ENCODE measurements around the gene GPANK1.
A peak's percentile ranks its signal among the peaks of the same experiment; 100 is the strongest.

The GPANK1 gene

DNA sequence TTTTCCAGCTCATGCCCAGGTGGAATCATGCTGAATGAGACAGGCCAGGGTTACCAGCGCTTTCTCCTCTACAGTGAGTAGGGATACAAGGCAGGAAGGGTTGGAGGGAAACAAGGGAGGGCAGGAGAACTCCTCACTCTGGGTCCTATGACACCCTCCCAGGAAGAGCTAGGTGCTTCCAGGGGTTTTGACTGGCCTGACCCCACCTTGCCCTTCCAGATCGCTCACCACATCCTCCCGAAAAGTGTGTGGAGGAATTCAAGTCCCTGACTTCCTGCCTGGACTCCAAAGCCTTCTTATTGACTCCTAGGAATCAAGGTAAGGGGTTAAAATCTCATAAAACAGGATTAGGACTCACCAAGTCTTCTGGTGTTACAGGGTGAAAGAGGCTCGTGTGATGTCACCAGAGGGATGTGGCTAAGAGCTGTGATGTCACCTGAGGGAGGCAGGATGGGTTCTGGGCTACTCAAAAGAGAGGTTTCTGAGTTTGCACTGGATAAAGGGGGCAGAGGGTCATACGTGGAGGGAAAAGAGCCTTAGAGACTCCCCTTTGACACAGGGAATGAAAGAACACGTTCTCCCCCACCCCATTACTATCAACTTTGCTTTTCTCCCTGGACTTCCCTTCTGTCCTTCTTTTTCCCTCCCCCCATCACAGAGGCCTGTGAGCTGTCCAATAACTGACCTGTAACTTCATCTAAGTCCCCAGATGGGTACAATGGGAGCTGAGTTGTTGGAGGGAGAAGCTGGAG lies 7.2 kb downstream of the GPANK1 start:
- Histone ChIP-seq H3K27me3 (no peaks in the 10 kb centered on the region), H3K4me2 (peak overlapping the region; percentile 100), H3K4me1 (peaks cover 74% of the 10 kb centered on the region), H3K9me3 (no peaks in the 10 kb centered on the region), H4K20me1 (peaks cover 15% of the 10 kb centered on the region; the same call in 1 of the 2 replicates), H3K27ac (no peak overlapping the region), H3K9ac (no peak overlapping the region; the same call in 1 of the 2 replicates), H3K36me3 (peaks cover 45% of the 10 kb centered on the region), H3K4me3 (no peak overlapping the region)
- TF ChIP-seq Cebpa-rat (IDR thresholded peaks at IDR 0.05) = no peak

DNA sequence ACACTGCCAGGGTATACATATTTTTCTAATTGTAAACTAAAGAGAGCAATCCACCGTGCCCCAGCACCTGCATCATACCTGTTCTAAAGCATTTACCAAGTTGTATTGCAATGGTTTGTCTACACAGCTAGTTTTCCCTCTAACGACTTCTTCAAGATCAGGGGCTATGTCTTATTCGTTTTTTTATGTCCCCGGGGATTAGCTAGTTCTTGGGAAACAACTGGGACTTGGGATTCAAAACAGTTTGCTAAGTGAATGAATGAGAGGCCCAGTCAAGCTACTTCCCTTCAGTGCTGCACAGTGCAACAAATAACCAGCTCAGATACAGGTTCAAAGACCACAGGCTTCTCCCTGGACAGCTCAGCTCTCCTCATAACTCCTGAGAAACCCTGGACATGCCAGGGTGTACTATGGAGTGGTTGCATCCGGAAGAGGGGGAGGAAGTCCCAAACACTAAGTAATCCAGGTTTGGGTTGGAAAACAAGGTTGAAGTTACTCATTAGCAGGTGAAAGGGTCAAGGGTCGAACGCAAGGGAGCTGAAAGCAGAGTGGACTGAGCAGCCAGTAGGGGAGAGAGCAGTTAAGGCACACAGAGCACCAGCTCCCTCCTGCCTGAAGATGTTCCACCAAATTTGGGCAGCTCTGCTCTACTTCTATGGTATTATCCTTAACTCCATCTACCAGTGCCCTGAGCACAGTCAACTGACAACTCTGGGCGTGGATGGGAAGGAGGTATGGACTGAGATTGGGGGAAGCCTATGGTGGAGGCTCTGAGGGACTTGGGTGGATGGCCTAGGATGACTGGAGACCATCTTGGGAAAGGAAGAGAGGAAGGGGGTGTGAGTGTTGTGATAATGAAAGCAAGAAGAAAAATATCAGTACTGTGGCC lies 9.2 kb downstream of the GPANK1 start, which contains the start of gene APOM:
Gene APOM (plus strand): TSS at position 546 of the 889 bp plus-strand sequence. CDS start 73 bp downstream, at position 619.
- Histone ChIP-seq H3K9ac (no peak within 1 kb of the TSS), H3K4me1 (peaks cover 66% of the 10 kb centered on the region), H4K20me1 (peaks cover 26% of the 10 kb centered on the region; the same call in 1 of the 2 replicates), H3K9me3 (no peaks in the 10 kb centered on the region), H3K36me3 (peaks cover 41% of the 10 kb centered on the region), H3K27me3 (no peaks in the 10 kb centered on the region), H3K4me3 (no peak within 1 kb of the TSS), H3K4me2 (no peak within 1 kb of the TSS), H3K27ac (no peak within 1 kb of the TSS)
- no peak for TF ChIP-seq Cebpa-rat (IDR thresholded peaks at IDR 0.05)

DNA sequence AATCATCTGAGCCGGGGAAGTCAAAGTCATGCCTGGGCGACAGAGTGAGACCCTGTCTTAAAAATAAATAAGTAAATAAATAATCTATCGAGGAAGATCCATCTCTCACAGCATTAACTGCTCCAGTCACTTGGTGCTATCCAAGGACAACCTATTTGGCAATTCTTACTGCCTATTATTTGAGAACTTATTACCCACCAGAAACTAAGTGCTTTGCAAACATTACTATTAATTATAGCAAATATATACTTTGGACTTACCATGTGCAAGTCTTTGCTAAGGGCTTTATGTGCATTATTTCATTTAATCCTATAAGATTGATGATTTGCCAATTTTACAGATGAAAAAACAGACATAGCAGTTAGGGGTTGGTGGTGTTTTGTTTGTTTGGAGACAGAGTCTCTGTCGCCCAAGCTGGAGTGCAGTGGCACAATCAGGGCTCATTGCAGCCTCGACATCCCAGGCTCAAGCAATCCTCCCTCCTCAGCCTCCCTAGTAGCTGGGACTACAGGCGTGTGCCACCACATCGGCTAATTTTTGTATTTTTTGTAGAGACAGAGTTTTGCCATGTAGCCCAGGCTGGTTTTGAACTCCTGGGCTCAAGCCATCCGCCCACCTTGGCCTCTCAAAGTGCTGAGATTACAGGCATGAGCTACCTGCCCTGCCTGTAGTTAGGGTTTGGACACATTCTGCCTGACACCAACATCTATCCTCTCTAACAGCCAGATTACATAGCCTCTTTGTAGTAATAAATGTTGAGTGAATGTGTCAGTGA lies 10.0 kb downstream of the GPANK1 start:
- H3K4me2 ChIP-seq = no peak overlapping the region
- H3K27me3 ChIP-seq = no peaks in the 10 kb centered on the region
- H4K20me1 ChIP-seq = peaks cover 34% of the 10 kb centered on the region; the same call in 1 of the 2 replicates
- no peak overlapping the region for H3K27ac ChIP-seq
- no peak overlapping the region for H3K9ac ChIP-seq
- TF ChIP-seq Cebpa-rat (IDR thresholded peaks at IDR 0.05) = no peak
- no peak overlapping the region for H3K4me3 ChIP-seq
- H3K9me3 ChIP-seq = no peaks in the 10 kb centered on the region
- H3K36me3 ChIP-seq = peaks cover 50% of the 10 kb centered on the region
- peaks cover 68% of the 10 kb centered on the region for H3K4me1 ChIP-seq

DNA sequence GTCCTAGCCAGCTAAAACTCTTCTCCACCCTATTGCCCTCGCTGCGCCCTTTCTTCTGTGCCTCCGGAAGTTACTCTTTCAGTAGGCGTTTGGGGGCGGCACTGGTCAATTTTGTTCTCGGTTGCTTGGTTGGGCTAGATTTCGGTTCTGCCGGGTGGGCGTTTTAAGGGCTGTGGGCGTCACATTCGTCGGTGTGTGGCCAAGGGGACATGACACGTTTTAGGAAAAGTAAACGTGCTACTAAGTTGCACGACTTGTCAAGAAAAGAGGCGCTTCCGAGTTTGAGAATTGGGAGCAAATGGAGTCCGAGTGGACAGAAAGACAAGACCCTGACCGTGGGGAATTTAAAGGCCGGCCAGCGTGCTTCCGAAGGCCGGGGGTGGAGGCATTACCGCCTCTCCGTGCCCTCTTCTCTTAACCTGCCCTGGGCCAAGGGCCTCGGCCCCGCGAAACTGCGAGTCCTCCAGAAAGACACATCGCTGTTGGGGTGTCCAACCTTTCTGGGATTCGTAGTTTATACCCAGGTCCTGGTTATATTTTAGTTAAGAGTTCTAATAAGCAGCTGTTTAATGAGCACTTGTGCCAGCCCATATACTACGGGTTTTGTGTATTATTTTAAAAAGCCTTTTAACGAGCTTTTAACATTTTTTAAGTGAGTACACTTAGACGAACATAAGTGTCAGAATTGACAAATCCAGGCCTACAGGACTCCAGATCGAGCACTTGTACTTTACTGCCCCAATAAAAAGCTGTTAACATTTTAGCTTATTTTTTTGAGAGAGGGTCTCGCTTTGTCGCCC lies 11.7 kb downstream of the GPANK1 start:
- peak overlapping the region; percentile 93 for H3K9ac ChIP-seq
- no peak for TF ChIP-seq Cebpa-rat (IDR thresholded peaks at IDR 0.05)
- peak overlapping the region; percentile 98 for H3K27ac ChIP-seq
- peaks cover 62% of the 10 kb centered on the region for H3K36me3 ChIP-seq
- peak overlapping the region; percentile 87 for H3K4me2 ChIP-seq
- H4K20me1 ChIP-seq = peaks cover 36% of the 10 kb centered on the region; the same call in 1 of the 2 replicates
- H3K9me3 ChIP-seq = no peaks in the 10 kb centered on the region
- no peaks in the 10 kb centered on the region for H3K27me3 ChIP-seq
- H3K4me3 ChIP-seq = peak overlapping the region; percentile 78
- H3K4me1 ChIP-seq = peaks cover 51% of the 10 kb centered on the region

DNA sequence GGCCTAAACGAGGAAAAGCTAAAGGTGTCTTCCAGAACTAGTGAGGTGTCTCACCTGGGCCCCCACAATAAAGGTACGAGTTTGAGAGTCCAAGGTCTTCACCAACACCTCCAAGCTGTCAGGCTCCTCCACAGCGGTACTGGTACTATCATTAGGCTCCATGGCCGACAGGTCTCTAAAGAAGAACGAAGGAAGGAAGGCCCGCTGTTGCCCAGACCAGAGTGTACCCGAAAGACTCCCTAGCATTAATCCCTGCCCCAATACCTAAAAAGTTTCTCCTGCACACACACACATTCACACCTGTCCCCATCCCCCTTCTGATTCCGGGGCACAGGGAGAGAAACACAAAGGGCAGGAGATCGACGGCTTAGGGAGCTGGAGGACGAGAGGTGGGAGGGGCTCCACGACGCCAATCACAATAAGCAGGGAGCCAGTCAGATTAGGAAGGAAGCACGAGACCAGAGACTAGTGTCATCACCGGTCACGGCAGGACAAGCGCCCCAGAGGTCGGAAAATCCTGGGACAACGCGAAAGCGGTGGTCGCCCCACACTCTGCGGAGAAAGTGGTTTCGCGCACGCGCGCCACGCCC lies 13.1 kb downstream of the GPANK1 start:
- Histone ChIP-seq H4K20me1 (peaks cover 33% of the 10 kb centered on the region; the same call in 1 of the 2 replicates), H3K9me3 (no peaks in the 10 kb centered on the region), H3K27ac (peak overlapping the region; percentile 98), H3K4me2 (peak overlapping the region; percentile 87), H3K4me1 (peaks cover 42% of the 10 kb centered on the region), H3K27me3 (no peaks in the 10 kb centered on the region), H3K36me3 (peaks cover 66% of the 10 kb centered on the region), H3K4me3 (peak overlapping the region; percentile 78), H3K9ac (peak overlapping the region; percentile 93)
- no peak for TF ChIP-seq Cebpa-rat (IDR thresholded peaks at IDR 0.05)

DNA sequence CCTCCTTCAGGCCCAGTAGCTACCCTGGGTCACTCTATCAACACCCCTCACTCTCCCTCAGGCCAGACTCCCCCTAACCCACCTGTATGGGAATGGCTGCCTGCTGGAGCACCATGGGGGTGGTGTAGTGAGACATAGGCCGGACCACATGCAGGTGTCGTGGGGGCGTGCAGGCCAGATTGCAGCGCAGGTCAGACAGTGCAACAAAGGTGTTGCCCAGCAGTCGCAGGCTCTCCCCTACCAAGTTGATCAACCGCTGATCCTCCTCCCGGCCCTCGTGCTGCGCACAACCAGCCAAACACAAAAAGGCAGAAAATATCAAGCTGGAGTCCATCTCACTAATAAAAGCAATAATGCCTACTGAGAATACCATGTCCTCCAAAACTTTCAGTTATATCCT lies 19.5 kb downstream of the GPANK1 start:
- H3K9ac ChIP-seq = no peak overlapping the region
- peaks cover 3% of the 10 kb centered on the region; the same call in 1 of the 2 replicates for H3K4me1 ChIP-seq
- peaks cover 99% of the 10 kb centered on the region for H3K36me3 ChIP-seq
- no peaks in the 10 kb centered on the region for H3K27me3 ChIP-seq
- no peak overlapping the region for H3K4me2 ChIP-seq
- no peak for TF ChIP-seq Cebpa-rat (IDR thresholded peaks at IDR 0.05)
- no peaks in the 10 kb centered on the region for H3K9me3 ChIP-seq
- no peak overlapping the region for H3K27ac ChIP-seq
- peaks cover 72% of the 10 kb centered on the region for H4K20me1 ChIP-seq
- H3K4me3 ChIP-seq = no peak overlapping the region

DNA sequence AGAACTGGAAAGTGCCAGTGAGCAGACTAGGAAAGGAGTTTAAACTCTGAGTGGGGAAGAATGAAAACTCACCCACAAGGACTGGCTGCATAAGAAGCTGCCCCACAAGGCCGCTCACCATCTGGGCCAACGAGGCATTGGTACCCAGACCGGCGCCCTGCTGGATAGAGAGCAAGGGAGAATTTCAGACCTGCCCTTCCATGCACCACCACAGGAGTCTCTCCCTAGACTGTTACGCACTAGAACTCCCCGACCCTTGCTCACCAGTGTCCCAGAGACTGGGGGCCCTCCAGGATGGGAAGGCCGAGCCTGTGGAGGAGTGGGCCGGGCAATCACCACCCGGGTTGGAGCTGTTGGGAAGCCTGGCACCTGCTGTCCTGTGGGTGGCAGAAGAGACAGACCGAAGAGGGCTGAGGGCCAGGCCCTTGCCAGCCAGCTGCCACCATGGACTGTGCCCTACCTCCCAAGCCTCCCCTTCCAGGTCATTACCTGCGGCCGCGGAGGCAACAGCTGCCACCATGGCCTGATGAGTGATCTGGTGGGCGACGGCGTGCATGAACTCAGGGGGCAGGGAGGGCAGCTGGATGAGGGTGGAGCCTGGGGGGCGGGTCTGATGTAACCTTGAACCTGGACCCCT lies 20.9 kb downstream of the GPANK1 start:
- H3K4me3 ChIP-seq = no peak overlapping the region
- H3K9me3 ChIP-seq = no peaks in the 10 kb centered on the region
- no peaks in the 10 kb centered on the region for H3K27me3 ChIP-seq
- TF ChIP-seq Cebpa-rat (IDR thresholded peaks at IDR 0.05) = no peak
- no peak overlapping the region for H3K4me2 ChIP-seq
- peaks cover 74% of the 10 kb centered on the region for H4K20me1 ChIP-seq
- no peak overlapping the region for H3K27ac ChIP-seq
- peaks cover 99% of the 10 kb centered on the region for H3K36me3 ChIP-seq
- no peak overlapping the region for H3K9ac ChIP-seq
- H3K4me1 ChIP-seq = no peaks in the 10 kb centered on the region
